BLaER1 treated with 17β-estradiol and CSF1 and Interleukin-3, amounts not matched to agents 10 nM and 100 nM (cell line): ENCODE measurements around the gene LAMP1.
A peak's percentile ranks its signal among the peaks of the same experiment; 100 is the strongest.
"Not testable (repeated sequence)": the region's sequence is repeated elsewhere in the genome, so short reads cannot be mapped to it uniquely, and the experiment has no call there.

Source experiments
- H3K27ac ChIP-seq, 11 experiments: shearing (Covaris generic); formaldehyde crosslinking; 2 replicates each; pipeline ENCODE4 v1.8.1; 2022
- H3K27me3 ChIP-seq, 11 experiments: shearing (Covaris generic); formaldehyde crosslinking; 2 replicates each; pipeline ENCODE4 v1.8.1; 2022
- H3K36me3 ChIP-seq, 11 experiments: shearing (Covaris generic); formaldehyde crosslinking; 2 replicates each; pipeline ENCODE4 v1.8.1; 2022
- H3K4me1 ChIP-seq, 10 experiments: shearing (Covaris generic); formaldehyde crosslinking; 2 replicates each; pipeline ENCODE4 v1.8.1; 2022
- H3K4me2 ChIP-seq, 11 experiments: shearing (Covaris generic); formaldehyde crosslinking; 2 replicates each; pipeline ENCODE4 v1.8.1; 2022
- H3K4me3 ChIP-seq, 10 experiments: shearing (Covaris generic); formaldehyde crosslinking; 2 replicates each; pipeline ENCODE4 v1.8.1; 2022
- H3K9ac ChIP-seq, 11 experiments: shearing (Covaris generic); formaldehyde crosslinking; 2 replicates each; pipeline ENCODE4 v1.8.1; 2022
- H3K9me3 ChIP-seq, 11 experiments: shearing (Covaris generic); formaldehyde crosslinking; replicated peaks in 1 of 11; 2 replicates each; pipeline ENCODE4 v1.8.1; 2022
- H4K20me1 ChIP-seq, 11 experiments: shearing (Covaris generic); formaldehyde crosslinking; 2 replicates each; pipeline ENCODE4 v1.8.1; 2022
- Cebpa-rat ChIP-seq, 11 experiments: shearing (Covaris generic); IDR thresholded peaks; 2 replicates each; pipeline ENCODE4 v1.8.1; 2022

Gene LAMP1

GRCh38 chr13:113360446-113360845 is 63.4 kb downstream of the LAMP1 start:
- H3K4me3 ChIP-seq: no peak overlapping the region
- TF ChIP-seq Cebpa-rat (IDR thresholded peaks at IDR 0.05): no peak
- no peaks in the 10 kb centered on the region for H3K9me3 ChIP-seq
- H3K27me3 ChIP-seq: peaks cover 35 to 62% (median 43%) of the 10 kb centered on the region in 11 experiments
- no peak overlapping the region for H3K4me2 ChIP-seq
- H3K36me3 ChIP-seq: no peaks in the 10 kb centered on the region
- peaks cover 0 to 10% (median 0%) of the 10 kb centered on the region in 11 experiments; a peak in 3 of 22 replicates for H4K20me1 ChIP-seq
- H3K4me1 ChIP-seq: peaks cover 0 to 22% (median 16%) of the 10 kb centered on the region in 10 experiments; a peak in 16 of 20 replicates
- no peak overlapping the region for H3K9ac ChIP-seq
- H3K27ac ChIP-seq: no peak overlapping the region

GRCh38 chr13:113361406-113361805 is 64.4 kb downstream of the LAMP1 start:
- H4K20me1 ChIP-seq: peaks cover 0 to 10% (median 0%) of the 10 kb centered on the region in 11 experiments; a peak in 3 of 22 replicates
- no peak overlapping the region for H3K9ac ChIP-seq
- H3K36me3 ChIP-seq: no peaks in the 10 kb centered on the region
- peaks cover 0 to 22% (median 16%) of the 10 kb centered on the region in 10 experiments; a peak in 16 of 20 replicates for H3K4me1 ChIP-seq
- H3K9me3 ChIP-seq: no peaks in the 10 kb centered on the region
- no peak overlapping the region for H3K27ac ChIP-seq
- H3K4me2 ChIP-seq: peak overlapping the region in 1 of 11 experiments; percentile 21; a peak in 1 of 22 replicates
- no peak overlapping the region for H3K4me3 ChIP-seq
- H3K27me3 ChIP-seq: peaks cover 35 to 63% (median 43%) of the 10 kb centered on the region in 11 experiments
- no peak for TF ChIP-seq Cebpa-rat (IDR thresholded peaks at IDR 0.05)

GRCh38 chr13:113364311-113364889 is 67.4 kb downstream of the LAMP1 start:
- Histone ChIP-seq H3K27ac (peak overlapping the region in 5 of 11 experiments; percentile 20 to 42 (median 27); a peak in 6 of 22 replicates), H3K4me2 (peak overlapping the region in 10 of 11 experiments; percentile 23 to 67 (median 56); a peak in 19 of 22 replicates), H3K9me3 (no peaks in the 10 kb centered on the region), H4K20me1 (peaks cover 0 to 10% (median 0%) of the 10 kb centered on the region in 11 experiments; a peak in 3 of 22 replicates), H3K4me1 (peaks cover 0 to 22% (median 16%) of the 10 kb centered on the region in 10 experiments; a peak in 16 of 20 replicates), H3K9ac (peak overlapping the region in 8 of 11 experiments; percentile 0 to 67 (median 52); a peak in 10 of 22 replicates), H3K4me3 (peak overlapping the region in 6 of 10 experiments; percentile 28 to 60 (median 44); a peak in 7 of 20 replicates), H3K36me3 (no peaks in the 10 kb centered on the region), H3K27me3 (peaks cover 35 to 55% (median 43%) of the 10 kb centered on the region in 11 experiments)
- TF ChIP-seq Cebpa-rat (IDR thresholded peaks at IDR 0.05): no peak

- peaks cover 0 to 22% (median 16%) of the 10 kb centered on the region in 10 experiments; a peak in 16 of 20 replicates for H3K4me1 ChIP-seq
- H3K4me2 ChIP-seq: peak overlapping the region in 9 of 11 experiments; percentile 33 to 67 (median 57); a peak in 18 of 22 replicates
- no peaks in the 10 kb centered on the region for H3K36me3 ChIP-seq
- peaks cover 35 to 50% (median 39%) of the 10 kb centered on the region in 11 experiments for H3K27me3 ChIP-seq
- peak overlapping the region in 3 of 11 experiments; percentile 20 to 42 (median 22); a peak in 4 of 22 replicates for H3K27ac ChIP-seq
- no peak for TF ChIP-seq Cebpa-rat (IDR thresholded peaks at IDR 0.05)
- H3K4me3 ChIP-seq: peak overlapping the region in 6 of 10 experiments; percentile 28 to 60 (median 44); a peak in 4 of 20 replicates
- H3K9ac ChIP-seq: peak overlapping the region in 8 of 11 experiments; percentile 0 to 67 (median 52); a peak in 10 of 22 replicates
- peaks cover 0 to 10% (median 0%) of the 10 kb centered on the region in 11 experiments; a peak in 3 of 22 replicates for H4K20me1 ChIP-seq
- H3K9me3 ChIP-seq: no peaks in the 10 kb centered on the region
Measured at GRCh38 chr13:113364901-113365582, 68.0 kb downstream of the LAMP1 start.

GRCh38 chr13:113365583-113365970 is 68.5 kb downstream of the LAMP1 start:
- H3K9ac ChIP-seq: no peak overlapping the region
- H3K9me3 ChIP-seq: no peaks in the 10 kb centered on the region
- H3K27ac ChIP-seq: no peak overlapping the region
- peaks cover 0 to 10% (median 0%) of the 10 kb centered on the region in 11 experiments; a peak in 3 of 22 replicates for H4K20me1 ChIP-seq
- peaks cover 0 to 22% (median 16%) of the 10 kb centered on the region in 10 experiments; a peak in 16 of 20 replicates for H3K4me1 ChIP-seq
- TF ChIP-seq Cebpa-rat (IDR thresholded peaks at IDR 0.05): no peak
- no peak overlapping the region for H3K4me3 ChIP-seq
- no peaks in the 10 kb centered on the region for H3K36me3 ChIP-seq
- peaks cover 32 to 45% (median 34%) of the 10 kb centered on the region in 11 experiments for H3K27me3 ChIP-seq
- H3K4me2 ChIP-seq: no peak overlapping the region

- no peak overlapping the region for H3K4me3 ChIP-seq
Measured at GRCh38 chr13:113365971-113366588, 69.0 kb downstream of the LAMP1 start.

GRCh38 chr13:113367020-113367560 is 70.1 kb downstream of the LAMP1 start:
- H3K9me3 ChIP-seq: no peaks in the 10 kb centered on the region
- H3K4me1 ChIP-seq: peaks cover 0 to 27% (median 22%) of the 10 kb centered on the region in 10 experiments; a peak in 16 of 20 replicates
- H4K20me1 ChIP-seq: peaks cover 0 to 10% (median 0%) of the 10 kb centered on the region in 11 experiments; a peak in 3 of 22 replicates
- peaks cover 18 to 32% (median 19%) of the 10 kb centered on the region in 11 experiments for H3K27me3 ChIP-seq
- no peak overlapping the region for H3K27ac ChIP-seq
- no peak for TF ChIP-seq Cebpa-rat (IDR thresholded peaks at IDR 0.05)
- H3K9ac ChIP-seq: no peak overlapping the region
- no peaks in the 10 kb centered on the region for H3K36me3 ChIP-seq
- H3K4me3 ChIP-seq: no peak overlapping the region
- H3K4me2 ChIP-seq: no peak overlapping the region

More at GRCh38 chr13:113365971-113366588, 69.0 kb downstream of the LAMP1 start:
- Histone ChIP-seq H4K20me1 (peaks cover 0 to 10% (median 0%) of the 10 kb centered on the region in 11 experiments; a peak in 3 of 22 replicates), H3K9ac (no peak overlapping the region), H3K27me3 (peaks cover 28 to 42% (median 29%) of the 10 kb centered on the region in 11 experiments), H3K36me3 (no peaks in the 10 kb centered on the region), H3K9me3 (no peaks in the 10 kb centered on the region), H3K4me2 (no peak overlapping the region), H3K4me1 (peaks cover 0 to 26% (median 20%) of the 10 kb centered on the region in 10 experiments; a peak in 17 of 20 replicates), H3K27ac (no peak overlapping the region)
- TF ChIP-seq Cebpa-rat (IDR thresholded peaks at IDR 0.05): no peak

GRCh38 chr13:113367771-113368170 is 70.7 kb downstream of the LAMP1 start:
- no peak overlapping the region for H3K4me3 ChIP-seq
- H4K20me1 ChIP-seq: peaks cover 0 to 6% (median 0%) of the 10 kb centered on the region in 11 experiments; a peak in 2 of 22 replicates
- H3K36me3 ChIP-seq: no peaks in the 10 kb centered on the region
- no peaks in the 10 kb centered on the region for H3K9me3 ChIP-seq
- no peak overlapping the region for H3K4me2 ChIP-seq
- no peak for TF ChIP-seq Cebpa-rat (IDR thresholded peaks at IDR 0.05)
- H3K27me3 ChIP-seq: peaks cover 12 to 25% (median 12%) of the 10 kb centered on the region in 11 experiments
- no peak overlapping the region for H3K9ac ChIP-seq
- peaks cover 0 to 25% (median 21%) of the 10 kb centered on the region in 10 experiments; a peak in 16 of 20 replicates for H3K4me1 ChIP-seq
- no peak overlapping the region for H3K27ac ChIP-seq

GRCh38 chr13:113368353-113368752 is 71.3 kb downstream of the LAMP1 start:
- H3K27ac ChIP-seq, H3K36me3 ChIP-seq, H3K4me2 ChIP-seq, H3K9ac ChIP-seq, H3K9me3 ChIP-seq, H4K20me1 ChIP-seq, H3K4me3 ChIP-seq: not testable (repeated sequence)
- peaks cover 6 to 19% (median 6%) of the 10 kb centered on the region in 11 experiments for H3K27me3 ChIP-seq
- H3K4me1 ChIP-seq: peaks cover 0 to 22% (median 16%) of the 10 kb centered on the region in 10 experiments; a peak in 16 of 20 replicates
